RKO (cell line): Measurements from ENCODE around the gene GOLPH3.
"Not testable (repeated sequence)": the region's sequence is repeated elsewhere in the genome, so short reads cannot be mapped to it uniquely, and the experiment has no call there.

Experiments used
- DNase-seq: peaks from one replicate; pipeline ENCODE4 v3.0.0-alpha.2; 2016; ENCODE audit warnings: low spot score

GOLPH3 gene

DNA sequence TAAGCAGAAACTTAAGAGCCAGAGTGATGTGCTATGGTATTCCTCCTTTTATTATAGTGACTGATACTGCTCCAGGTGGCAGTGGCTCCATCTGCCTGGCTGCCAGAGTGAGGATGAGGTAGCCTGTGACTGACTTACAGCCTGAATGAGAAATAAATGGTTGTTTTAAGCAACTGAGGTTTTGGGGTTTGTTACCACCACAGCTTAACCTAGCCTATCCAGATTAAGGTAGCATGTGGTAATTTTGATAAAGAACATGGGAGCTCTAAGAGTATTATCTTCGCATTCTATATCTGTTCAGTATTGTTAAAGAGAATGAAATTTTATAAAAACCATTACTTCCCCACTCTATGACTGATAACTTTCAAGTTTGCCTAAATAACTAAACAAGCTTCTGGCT is 39.0 kb downstream of the GOLPH3 start:
- no peak for DNase-seq

DNA sequence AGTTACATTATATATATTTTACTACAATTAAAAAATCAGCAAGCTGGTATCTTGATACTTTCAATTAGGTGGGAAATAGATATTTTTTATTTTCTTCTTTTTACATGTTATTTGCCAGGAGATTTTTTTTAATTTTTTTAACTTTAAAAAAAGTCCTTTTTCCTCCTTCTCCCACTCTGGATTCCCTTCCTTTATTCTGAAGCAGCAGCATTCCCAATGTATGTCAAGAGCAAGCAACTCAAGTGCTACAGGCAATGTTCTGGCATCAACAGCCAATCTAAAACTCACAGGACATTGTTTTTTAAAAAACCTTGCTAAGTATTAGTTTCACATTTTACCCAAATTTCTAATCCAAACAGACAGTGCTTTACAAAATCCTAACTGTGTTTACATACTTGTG is 41.4 kb downstream of the GOLPH3 start:
- no peak for DNase-seq

DNA sequence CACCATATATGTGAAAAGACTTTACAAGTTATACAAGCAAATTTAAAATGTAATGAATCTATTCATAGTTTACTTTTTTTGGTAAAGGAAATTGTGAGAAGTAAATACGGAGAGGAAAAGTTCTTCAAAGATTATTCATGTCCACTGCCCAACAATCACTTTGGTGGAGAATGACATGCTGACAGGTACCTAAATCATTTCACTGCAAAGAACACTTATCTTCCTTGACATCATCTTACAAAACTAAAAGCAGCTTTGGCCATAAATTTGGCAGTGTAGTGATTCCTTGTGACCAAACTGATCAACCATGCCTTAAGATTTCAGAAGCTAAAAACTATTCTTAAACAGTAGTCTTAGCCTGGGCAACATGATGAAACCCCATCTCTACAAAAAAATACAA is 42.5 kb downstream of the GOLPH3 start:
- DNase-seq, result no peak

DNA sequence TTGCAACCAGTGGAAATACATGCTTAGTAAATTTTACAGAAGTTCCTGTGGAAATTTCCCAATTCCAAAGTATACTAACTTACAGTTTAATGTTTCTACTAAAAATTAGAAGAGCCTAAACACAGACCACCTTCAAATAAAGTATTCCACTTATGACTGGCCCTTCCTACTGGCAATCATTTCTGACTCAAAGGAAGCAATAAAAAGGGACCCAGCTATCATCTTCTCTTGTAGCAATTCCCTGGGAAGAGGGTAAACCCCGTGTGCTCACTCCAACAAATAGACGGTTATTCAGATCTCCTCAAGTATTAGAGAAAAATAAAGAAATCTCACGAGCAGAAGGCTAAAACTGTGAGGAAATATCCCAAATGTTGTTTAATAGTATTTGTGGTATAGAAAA is 43.3 kb downstream of the GOLPH3 start:
- DNase-seq, result no peak

DNA sequence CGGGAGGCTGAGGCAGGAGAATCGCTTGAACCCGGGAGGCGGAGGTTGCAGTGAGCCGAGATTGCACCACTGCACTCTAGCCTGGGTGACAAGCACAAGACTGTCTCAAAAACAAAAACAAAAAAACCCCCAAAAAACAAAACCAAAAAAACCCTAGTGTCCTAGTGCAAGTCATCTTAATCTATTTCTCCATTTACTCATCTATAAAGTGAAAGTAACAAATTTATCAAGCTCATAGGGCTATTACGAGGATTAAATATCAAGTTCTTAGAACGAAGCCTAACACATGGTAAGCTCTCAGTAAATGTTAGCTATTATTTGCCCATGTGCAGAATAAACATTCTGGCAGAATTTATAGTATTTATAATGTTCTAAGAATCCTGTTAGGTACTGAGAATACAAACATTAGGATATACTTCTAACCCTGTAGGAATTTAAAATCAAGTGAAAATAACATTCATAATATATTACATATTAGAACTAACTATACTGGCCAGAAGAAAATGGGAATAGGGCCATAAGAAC is 45.0 kb downstream of the GOLPH3 start:
- DNase-seq, result no peak

DNA sequence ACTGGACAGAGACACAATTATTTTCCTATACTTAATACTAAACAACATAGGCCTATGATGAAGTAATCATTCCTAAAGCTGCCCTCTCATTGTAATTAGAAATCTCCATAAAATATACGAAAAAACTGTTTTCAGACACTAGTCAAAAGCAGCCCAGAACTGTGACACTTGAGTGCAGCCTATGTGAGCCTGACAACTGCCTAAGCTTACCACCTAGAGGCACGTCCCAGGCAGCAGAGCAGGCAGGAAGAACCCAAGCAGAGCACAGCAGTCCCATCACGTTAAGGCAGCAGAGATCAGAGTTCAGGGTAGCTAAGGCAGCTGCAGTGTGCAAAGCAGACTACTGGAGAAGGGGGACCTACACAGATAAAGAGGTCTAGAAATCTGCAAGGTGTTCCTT is 46.4 kb downstream of the GOLPH3 start:
- no peak for DNase-seq

DNA sequence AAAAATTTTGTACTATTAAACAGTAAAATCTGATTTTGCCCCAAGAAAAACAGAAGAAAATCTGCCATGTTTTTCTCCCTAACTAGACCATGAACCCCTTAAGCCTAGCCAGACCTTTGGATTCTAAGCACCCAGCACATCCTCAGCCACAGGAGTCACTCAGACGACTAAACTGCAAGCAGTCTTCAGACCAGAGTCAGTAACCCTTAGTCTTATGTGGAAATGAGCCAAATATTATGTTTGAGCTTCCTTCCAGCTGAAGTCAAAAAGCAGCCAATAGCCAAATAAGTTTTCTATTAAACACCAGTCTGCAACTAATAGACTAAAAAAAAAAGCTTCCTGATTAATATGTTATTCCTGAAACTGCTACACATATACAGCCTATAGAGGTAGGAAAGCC is 47.4 kb downstream of the GOLPH3 start:
- DNase-seq, result no peak

DNA sequence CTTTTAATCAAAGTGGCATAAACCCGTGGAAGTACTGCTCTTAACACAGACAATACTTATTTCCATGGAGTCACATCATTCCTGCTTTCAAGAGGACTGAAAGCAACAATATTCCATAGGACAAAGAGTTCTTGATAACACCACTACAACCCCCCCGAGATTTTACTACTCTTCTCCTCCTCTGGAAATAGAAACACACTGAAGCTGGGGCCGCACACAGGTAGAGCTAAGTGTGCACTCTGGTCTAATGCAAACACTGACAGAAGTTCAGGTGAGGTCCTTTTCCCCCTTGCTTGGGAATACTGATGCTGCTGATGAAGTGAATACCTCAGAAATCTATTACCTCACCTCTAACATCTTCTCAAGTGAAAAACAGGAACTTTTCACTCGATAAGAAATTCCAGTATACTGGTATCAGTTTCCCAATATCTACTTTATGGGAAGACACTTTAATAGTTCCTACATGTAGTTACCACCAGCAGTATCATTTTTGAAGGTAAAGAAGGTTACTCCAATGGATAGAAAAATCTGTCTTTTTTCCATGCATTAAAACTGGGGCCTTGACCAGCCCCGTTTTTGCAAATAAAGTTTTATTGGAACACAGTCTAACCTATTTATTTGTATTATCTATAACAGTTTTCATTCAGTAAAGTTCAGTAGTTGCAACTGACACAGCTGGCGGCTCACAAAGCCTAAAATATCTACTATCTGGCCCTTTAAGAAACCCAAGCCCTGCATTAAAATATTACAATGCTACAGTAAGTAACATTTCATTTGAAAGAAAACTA is 50.0 kb downstream of the GOLPH3 start:
- no peak for DNase-seq

DNA sequence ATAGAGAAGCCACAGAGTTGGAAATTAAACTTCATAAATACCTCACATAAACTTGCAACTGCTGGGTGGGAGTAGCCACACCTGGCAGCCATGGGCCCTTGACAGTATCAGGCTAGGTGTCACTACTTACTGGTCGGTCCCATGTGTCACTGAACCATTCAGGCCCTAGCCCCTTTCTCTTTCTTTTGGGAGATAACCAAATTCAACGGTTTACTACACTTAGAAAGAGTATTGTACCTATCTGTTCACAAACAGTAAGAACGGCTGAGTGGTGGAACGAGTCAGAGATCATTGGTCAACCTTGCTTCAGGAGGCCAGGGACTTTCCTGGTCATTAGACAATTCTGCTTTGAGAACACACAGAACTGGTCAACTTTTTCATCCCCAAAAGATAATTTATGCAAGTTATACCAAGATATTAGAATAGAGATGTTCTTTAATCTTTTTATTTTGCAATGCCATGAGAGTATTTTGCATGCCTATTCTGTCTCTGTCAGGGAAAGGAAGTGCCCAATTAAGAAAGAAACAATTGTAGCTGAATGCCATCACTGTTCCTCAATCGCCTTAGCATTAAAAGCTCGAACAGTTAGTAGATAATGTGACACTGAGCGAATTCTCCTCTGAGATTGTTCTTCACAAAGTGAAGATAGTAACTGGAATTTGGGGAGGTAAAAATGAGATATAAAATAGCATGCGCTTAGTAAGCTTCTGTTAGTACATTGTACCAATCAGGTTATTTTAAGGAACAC is 50.9 kb downstream of the GOLPH3 start:
- DNase-seq, result no peak

DNA sequence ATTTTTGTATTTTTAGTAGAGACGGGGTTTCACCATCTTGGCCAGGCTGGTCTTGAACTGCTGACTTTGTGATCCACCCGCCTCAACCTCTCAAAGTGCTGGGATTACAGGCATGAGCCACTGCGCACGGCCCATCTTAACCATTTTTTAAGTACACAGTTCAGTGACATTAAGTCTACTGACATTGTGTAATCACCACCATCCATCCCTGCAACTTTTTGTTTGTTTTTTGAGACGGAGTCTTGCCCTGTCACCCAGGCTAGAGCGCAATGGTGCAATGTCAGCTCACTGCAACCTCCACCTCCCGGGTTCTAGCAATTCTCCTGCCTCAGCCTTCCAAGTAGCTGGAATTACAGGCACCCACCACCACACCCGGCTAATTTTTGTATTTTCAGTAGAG is 55.2 kb downstream of the GOLPH3 start:
- not testable (repeated sequence) for DNase-seq

DNA sequence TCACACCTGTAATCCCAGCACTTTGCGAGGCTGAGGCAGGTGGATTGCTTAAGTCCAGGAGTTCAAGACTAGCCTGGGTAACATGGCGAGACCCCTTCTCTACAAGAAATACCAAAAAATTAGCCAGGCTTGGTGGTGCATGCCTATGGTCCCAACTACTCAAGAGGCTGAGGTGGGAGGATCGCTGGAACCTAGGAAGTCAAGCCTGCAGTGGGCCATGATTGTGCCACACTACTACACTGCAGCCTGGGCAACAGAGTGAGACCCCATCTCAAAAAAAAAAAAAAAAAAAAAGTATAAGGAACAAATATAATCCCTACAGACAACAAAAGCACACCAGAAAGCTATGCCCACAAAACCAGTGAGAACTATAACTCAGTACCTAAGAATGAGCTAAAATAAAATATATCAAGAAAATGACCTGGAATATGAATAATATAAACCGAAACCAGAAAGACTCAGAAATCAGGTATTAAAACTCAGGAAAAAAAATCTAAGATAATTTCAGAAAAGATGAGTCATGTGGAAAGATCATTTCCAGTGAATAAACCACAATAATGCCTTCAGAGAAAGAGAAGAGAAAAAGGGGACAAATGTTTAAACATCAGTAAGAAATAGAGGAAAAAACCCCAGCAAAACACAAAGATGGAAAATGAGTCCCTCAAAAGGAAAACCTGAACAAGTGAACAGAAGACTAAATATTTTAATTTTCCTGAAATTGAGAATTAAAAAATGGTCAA is 57.4 kb downstream of the GOLPH3 start:
- DNase-seq, result no peak

DNA sequence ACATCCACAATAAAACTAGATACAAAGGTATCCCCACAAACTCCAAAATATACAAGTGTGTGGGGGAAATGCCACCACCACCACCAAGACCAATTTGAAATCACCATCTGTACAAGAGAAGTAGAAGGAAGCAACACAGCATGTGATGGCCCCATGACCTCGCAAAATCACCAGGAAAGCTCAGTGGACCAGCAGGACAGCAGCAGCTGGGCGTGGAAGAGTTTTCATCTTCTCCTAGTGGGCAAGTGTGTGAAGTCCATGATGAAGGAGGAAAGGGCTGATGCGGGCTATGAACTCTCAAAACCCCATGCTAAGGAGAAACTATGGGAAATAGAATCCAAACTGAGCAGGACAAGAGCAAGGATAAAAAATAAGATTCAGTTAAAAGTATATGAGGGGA is 58.1 kb downstream of the GOLPH3 start:
- DNase-seq, result no peak

DNA sequence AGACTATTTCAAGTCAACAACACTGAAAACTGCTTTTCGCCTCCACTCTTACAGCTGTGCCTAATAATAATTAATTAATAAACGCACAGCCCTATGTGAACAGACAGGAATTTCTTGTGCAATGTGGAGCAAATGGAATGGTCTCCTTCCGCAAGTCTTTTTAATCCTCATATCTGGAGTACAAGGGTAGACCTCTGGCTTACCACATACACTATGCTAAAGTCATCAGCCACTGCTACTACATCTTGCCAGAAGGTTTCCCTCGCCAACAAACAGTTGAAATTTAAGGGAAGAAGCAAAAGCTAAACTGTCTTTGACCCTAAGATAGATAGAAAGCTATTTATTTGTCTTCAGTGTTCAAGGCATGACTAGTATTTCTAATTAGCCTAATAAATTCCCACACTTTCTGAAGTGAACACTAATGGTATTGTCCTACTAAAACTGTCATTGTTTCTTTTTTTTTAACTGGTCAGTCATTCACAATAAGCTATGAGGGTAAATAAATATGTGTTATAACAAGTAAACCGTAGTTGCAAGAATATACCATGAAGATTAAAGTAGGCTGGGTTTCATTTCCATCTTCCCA is 63.9 kb downstream of the GOLPH3 start:
- DNase-seq, result no peak

DNA sequence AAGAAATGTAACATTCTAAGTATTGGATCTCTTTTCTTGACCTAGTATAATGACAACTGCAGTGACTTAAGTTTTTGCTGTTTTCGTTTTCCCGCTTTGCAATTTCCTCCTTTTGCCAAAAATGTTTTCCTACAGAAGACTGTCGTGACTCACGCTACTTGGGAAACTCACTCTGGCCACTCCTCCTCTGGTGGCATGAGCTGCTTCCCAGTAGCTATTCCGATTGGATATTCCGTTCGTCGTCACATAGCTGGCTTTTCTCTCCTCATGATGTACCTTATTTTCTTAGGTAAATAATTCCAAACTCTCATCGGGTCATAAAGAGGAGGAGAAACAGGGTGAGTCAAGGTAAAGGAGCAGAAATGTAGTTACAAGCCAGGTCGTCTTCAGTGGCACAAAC is 64.9 kb downstream of the GOLPH3 start:
- DNase-seq, result no peak

DNA sequence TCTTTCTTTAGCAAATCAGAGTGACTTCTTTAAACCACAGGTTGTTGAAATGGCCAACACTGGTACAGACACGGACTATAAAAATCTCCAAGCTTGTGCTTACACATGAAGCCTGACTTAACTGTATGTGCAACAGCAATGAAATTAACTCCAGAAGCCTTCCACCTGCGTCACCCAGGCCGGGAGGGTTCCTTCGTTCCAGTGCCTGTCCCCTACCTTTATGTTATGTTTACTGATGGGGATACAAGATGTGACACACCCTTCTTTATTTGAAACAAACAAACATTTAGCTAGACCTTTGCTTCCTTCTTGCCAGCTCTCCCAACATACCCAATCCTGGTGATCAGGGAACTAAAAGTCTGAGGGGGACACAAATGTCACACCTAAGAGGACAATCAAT is 66.0 kb downstream of the GOLPH3 start:
- DNase-seq, result no peak

DNA sequence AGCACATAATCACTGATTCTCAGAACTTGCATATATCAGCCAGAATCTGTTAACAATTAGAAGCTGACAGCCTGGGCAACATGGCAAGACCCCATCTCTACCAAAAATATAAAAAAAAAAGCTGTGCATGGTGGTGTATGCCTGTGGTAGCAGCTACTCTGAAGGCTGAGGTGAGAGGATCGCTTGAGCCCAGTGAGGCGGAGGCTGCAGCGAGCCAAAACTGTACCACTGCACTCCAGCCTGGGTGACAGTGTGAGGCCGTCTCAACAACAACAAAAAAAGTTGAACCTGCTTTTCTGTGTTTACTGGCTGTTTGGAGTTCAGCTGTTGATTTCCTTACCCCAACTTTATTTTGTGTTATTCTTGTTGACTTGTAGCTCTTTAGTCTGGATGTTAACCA is 66.8 kb downstream of the GOLPH3 start:
- no peak for DNase-seq

DNA sequence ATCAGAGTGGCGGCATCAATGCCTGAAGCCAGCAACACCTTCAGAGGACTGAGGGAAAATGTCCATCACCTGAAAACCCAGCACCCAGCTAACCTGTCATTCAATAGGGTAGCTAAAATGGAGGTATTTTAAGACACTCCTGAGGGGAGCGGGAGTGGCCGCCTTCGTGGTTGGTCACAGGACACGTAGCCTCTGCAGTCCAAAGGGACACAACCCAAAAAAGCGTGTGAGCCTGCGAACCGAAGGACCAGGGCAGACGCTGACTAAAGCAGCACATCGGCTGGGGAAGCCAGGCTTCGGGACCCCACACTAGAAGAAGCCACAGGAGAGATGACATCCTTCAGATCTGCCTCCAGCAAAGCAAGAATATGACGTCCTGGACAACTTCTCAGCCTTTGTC is 70.6 kb downstream of the GOLPH3 start:
- no peak for DNase-seq

DNA sequence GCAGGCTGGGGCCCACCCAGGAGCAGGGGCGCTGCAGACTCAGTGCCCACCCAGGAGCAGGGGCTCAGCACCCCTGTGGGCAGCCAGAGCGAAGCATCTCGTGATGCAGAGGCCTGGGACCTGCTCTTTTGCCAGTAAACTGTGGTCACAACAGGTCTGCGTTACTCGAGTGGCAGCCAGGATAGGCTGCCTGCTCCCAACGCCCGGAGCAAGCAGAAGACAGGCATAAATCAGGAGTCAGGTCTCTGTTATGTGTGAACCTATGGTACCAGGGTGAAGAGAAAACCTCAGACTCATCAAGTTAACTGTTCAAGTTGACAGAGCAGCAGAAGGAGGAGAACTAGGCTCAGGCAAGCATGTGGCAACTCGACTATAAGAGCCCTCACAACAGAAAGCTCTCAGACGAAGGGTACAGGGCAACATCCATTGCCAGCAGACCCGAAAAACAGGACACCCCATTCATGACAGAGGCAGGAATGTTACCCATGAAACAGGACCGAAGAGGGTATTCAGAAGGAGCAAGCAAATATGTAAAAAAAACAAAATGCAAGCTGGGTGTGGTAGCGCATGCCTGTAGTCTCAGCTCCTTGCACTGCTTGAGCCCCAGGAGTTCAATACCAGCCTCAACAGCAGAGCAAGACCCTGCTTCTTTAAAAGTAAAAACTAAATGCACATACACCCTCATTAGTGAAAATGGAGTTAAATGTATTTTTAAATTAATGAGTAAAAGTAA is 71.7 kb downstream of the GOLPH3 start:
- DNase-seq, result no peak

DNA sequence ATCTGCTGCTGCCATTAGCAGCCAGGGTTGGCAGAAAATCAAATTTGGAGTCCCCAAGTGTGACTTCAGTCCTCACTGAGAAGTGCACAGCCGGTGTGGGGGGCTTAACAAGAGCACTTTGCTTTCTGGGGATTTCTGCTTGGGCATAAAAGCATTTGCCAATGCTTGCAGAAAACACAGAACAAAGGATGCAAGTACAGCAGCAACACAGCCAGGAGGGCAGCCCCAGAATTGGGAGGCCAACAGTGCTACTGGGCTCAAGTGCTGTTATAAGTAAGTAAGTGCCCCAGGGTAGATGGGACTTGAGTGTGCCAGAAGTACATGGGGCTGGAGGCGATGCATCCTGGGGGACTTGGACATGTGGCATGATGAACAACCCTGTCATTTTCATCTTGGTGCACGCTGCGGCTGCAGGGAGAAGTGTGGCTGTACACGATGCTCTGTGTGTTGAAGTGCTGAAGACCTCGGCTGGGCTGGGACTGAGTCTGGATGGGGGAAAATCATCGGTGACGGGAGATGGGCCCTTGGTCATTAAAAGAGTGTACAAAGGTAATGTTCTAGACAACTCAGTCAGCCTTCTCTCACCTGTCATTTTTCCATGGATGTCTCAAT is 73.3 kb downstream of the GOLPH3 start:
- no peak for DNase-seq

DNA sequence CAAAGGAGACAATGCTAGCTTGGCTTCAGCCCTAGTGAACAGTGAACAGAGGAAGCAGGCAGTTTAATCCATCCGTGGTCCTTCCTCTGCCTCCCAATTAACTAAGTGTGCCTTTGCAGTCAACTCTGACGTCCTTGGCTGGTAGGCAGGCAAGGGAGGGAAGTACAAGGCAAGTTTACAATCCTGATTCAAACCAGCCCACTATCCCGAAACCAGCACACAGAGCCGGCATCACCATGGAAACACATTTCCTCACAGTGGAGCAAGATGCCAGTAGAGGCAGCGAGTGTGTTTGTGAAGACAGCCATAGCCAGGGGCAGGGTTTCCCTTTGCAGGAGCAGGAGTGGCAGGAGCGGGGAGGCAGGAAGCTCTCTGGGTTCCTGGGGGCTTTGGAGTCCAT is 73.9 kb downstream of the GOLPH3 start:
- no peak for DNase-seq

DNA sequence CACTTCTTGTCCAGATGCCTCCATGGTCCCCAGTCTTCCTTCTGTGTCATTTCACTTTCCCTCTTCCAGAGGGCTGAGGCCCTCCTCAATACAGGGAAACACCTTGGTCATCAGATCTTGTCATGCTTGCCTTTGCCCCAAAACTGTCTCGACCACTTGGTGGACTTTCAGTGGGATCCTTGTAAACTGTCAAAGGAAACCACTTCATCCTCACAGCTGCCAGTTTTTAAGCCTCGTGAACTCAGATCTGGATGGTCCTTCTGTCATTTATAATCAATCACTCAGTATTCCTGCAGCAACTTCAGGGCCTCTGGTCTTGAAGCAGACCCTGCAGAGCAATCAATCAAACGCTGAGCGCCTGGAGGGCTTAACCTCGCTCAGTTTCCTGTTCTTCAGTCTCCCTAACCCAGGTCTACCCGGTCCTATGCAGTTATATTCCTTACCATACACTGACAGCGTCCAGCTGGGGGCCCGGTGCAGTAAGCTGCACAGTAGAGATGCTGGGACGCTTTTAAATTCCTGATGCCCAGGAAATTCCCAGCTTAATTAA is 74.6 kb downstream of the GOLPH3 start:
- no peak for DNase-seq
